Peyer's patch (tissue), 4 donors: Measurements from ENCODE around the gene MDFI.

Experiments used
- POLR2A ChIP-seq, 2 donors: fragments of 450-650 bp; IDR thresholded peaks; one replicate each; pipeline ENCODE4 v1.5.1; 2017; ENCODE audit warnings: antibody characterized with exemption in 2 of 2, mild to moderate bottlenecking in 2 of 2, moderate library complexity in 2 of 2
- TF ChIP-seq, protein P1 (sequence below), 6 experiments: fragments of 450-650 bp in 4 of 6; fragments of 200-600 bp in 2 of 6; sonication (generic) in 1 of 6; IDR thresholded peaks; one replicate each; pipeline ENCODE4 v1.5.1; 2017 to 2019; ENCODE audit warnings: antibody characterized with exemption in 6 of 6, mild to moderate bottlenecking in 3 of 6, moderate library complexity in 1 of 6

DNA sequence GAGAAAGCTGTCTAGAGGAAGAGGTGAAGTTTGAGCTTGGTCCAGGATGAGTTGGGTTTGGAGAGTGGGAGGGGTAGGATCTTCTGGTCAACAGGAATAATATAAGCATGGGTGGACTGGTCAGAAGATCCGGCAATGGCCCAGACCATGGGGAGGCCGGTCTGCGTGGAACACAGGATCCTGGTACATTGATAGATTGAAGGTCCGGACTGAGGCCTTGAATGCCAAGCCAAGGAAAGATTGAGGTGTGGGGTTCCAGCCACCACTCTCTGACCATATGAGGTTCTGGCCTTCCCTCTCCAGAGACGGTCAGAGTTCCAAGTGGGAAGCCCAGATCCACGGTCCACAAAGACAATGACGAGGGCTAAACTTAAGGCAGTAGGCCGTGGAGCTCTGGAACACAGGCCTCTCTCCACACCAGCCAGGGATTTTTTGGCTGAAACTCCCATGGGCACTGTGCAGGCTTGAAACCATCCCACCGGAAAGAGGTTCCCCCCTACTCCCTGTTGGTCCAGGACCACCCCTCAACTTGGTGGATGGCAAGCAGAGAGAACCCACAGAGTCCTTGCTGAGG, 3.2 kb downstream of the MDFI start:
- TF ChIP-seq, protein P1, sequence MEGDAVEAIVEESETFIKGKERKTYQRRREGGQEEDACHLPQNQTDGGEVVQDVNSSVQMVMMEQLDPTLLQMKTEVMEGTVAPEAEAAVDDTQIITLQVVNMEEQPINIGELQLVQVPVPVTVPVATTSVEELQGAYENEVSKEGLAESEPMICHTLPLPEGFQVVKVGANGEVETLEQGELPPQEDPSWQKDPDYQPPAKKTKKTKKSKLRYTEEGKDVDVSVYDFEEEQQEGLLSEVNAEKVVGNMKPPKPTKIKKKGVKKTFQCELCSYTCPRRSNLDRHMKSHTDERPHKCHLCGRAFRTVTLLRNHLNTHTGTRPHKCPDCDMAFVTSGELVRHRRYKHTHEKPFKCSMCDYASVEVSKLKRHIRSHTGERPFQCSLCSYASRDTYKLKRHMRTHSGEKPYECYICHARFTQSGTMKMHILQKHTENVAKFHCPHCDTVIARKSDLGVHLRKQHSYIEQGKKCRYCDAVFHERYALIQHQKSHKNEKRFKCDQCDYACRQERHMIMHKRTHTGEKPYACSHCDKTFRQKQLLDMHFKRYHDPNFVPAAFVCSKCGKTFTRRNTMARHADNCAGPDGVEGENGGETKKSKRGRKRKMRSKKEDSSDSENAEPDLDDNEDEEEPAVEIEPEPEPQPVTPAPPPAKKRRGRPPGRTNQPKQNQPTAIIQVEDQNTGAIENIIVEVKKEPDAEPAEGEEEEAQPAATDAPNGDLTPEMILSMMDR (IDR thresholded peaks at IDR 0.05): no peak
- TF ChIP-seq POLR2A (IDR thresholded peaks at IDR 0.05): no peak
